Measurements from ENCODE around the gene TPSD1.

The TPSD1 gene

DNA sequence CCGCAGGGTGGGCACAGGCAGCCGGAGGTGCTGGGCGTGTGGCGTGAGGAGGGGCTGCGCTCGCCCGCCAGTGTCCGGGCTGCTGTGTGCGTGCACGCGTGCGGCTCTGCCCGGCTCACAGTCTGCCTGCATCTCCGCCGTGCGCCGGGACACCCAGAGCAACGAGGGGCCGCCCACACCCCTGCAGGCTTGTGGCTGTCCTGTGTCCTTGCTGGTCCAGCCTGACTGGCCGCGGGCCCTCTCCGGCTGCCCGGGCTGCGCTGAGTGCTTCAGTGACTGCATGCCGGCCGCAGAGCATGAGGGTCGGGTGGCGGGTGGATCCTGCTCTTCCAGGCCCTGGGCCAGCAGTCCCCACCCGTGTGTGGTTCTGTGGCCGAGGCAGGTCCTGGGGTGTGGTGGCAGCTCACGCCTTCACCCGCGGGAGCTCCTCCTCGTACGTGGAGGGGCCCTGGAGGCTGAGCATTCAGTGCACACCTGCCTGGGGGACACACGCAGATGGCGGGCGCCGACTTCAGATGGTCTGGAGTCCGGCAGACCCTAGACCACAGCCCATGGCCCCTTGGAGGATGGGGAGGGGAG lies 43.2 kb upstream of the TPSD1 start:
- no peak for TF ChIP-seq EZH2phosphoT487 (conservative IDR thresholded peaks at IDR 0.05; ENCODE audit: low read length)
- TF ChIP-seq, protein P1, sequence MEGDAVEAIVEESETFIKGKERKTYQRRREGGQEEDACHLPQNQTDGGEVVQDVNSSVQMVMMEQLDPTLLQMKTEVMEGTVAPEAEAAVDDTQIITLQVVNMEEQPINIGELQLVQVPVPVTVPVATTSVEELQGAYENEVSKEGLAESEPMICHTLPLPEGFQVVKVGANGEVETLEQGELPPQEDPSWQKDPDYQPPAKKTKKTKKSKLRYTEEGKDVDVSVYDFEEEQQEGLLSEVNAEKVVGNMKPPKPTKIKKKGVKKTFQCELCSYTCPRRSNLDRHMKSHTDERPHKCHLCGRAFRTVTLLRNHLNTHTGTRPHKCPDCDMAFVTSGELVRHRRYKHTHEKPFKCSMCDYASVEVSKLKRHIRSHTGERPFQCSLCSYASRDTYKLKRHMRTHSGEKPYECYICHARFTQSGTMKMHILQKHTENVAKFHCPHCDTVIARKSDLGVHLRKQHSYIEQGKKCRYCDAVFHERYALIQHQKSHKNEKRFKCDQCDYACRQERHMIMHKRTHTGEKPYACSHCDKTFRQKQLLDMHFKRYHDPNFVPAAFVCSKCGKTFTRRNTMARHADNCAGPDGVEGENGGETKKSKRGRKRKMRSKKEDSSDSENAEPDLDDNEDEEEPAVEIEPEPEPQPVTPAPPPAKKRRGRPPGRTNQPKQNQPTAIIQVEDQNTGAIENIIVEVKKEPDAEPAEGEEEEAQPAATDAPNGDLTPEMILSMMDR (IDR thresholded peaks at IDR 0.05; ENCODE audit: insufficient read depth, low read length, poor library complexity, severe bottlenecking) = no peak
- Histone ChIP-seq H3K9me3 (ENCODE audit: insufficient read depth, low read length) (no peaks in the 10 kb centered on the region), H3K4me3 (ENCODE audit: insufficient read depth, low read length, poor library complexity, severe bottlenecking) (no peak overlapping the region), H3K27ac (ENCODE audit: low read depth, low read length) (no peak overlapping the region), H2AFZ (ENCODE audit: low read depth, low read length, severe bottlenecking) (no peak overlapping the region), H3K9me2 (replicated peaks; ENCODE audit: insufficient read depth, low read length) (no peaks in the 10 kb centered on the region), H4K20me1 (ENCODE audit: low read depth, low read length) (no peaks in the 10 kb centered on the region), H3K4me2 (ENCODE audit: low read depth, low read length, poor library complexity, severe bottlenecking) (no peak overlapping the region), H3K36me3 (ENCODE audit: low read length) (no peaks in the 10 kb centered on the region), H3K79me2 (ENCODE audit: insufficient read depth, low read length) (no peaks in the 10 kb centered on the region), H3K9ac (ENCODE audit: low read length) (no peak overlapping the region), H3K27me3 (ENCODE audit: low read length) (no peaks in the 10 kb centered on the region), H3F3A (ENCODE audit: insufficient read depth) (no peaks in the 10 kb centered on the region)

DNA sequence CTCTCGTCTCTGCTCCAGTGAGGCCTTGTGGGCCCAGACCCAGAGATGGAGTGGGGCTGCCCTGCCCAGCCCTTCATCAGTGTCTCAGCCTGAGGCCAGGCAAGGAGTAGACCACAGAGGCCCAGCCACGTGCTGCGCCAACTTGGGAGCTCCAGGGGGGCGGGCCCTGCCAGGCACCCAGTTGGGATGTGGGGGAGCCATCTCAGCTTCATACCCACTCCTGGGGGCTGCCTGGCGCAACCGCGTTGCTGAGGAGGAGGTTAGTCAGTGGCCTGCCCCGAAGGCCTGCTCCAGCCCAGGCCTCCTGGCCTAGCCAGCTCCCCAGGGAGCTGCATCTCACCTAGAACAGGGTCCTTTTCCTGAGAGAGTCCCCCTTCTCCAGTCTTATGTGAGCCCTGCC lies 42.6 kb upstream of the TPSD1 start:
- H3K4me2 ChIP-seq (ENCODE audit: low read depth, low read length, poor library complexity, severe bottlenecking) = no peak overlapping the region
- H3F3A ChIP-seq (ENCODE audit: insufficient read depth) = no peaks in the 10 kb centered on the region
- H3K79me2 ChIP-seq (ENCODE audit: insufficient read depth, low read length) = no peaks in the 10 kb centered on the region
- H3K9ac ChIP-seq (ENCODE audit: low read length) = no peak overlapping the region
- H3K27ac ChIP-seq (ENCODE audit: low read depth, low read length) = no peak overlapping the region
- no peaks in the 10 kb centered on the region for H3K9me2 ChIP-seq (replicated peaks; ENCODE audit: insufficient read depth, low read length)
- H4K20me1 ChIP-seq (ENCODE audit: low read depth, low read length) = no peaks in the 10 kb centered on the region
- H3K9me3 ChIP-seq (ENCODE audit: insufficient read depth, low read length) = no peaks in the 10 kb centered on the region
- TF ChIP-seq EZH2phosphoT487 (conservative IDR thresholded peaks at IDR 0.05; ENCODE audit: low read length) = no peak
- TF ChIP-seq, protein P1 (IDR thresholded peaks at IDR 0.05; ENCODE audit: insufficient read depth, low read length, poor library complexity, severe bottlenecking) = no peak
- no peaks in the 10 kb centered on the region for H3K27me3 ChIP-seq (ENCODE audit: low read length)
- no peaks in the 10 kb centered on the region for H3K36me3 ChIP-seq (ENCODE audit: low read length)
- H2AFZ ChIP-seq (ENCODE audit: low read depth, low read length, severe bottlenecking) = no peak overlapping the region
- H3K4me3 ChIP-seq (ENCODE audit: insufficient read depth, low read length, poor library complexity, severe bottlenecking) = no peak overlapping the region

DNA sequence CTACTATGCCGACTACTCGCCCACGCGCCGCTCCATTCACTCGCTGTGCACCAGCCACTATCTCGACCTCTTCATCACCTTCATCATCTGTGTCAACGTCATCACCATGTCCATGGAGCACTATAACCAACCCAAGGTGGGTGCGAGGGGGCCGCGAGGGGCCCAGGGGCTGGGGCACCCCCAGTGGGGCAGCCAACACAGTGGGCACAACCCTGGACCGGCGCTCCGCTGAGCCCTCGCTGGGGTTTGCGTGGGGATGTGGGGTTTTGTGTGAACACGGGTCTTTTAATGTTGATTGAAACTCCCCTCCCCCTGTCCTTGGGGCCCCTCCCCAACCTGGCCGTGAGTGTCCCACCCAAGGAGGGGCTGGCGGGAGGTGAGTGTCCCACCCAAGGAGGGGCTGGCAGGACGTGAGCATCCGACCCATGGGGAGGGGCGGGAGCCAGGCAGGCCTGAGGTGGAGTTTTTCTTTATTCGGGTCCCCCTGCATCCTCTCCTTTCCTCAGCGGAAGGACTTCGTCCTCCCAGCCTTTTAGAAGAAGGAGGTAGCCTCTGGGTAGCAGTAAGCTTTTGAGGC lies 42.0 kb upstream of the TPSD1 start:
- no peaks in the 10 kb centered on the region for H3K79me2 ChIP-seq (ENCODE audit: insufficient read depth, low read length)
- no peak overlapping the region for H3K4me3 ChIP-seq (ENCODE audit: insufficient read depth, low read length, poor library complexity, severe bottlenecking)
- no peaks in the 10 kb centered on the region for H3K36me3 ChIP-seq (ENCODE audit: low read length)
- no peaks in the 10 kb centered on the region for H3K27me3 ChIP-seq (ENCODE audit: low read length)
- no peak overlapping the region for H2AFZ ChIP-seq (ENCODE audit: low read depth, low read length, severe bottlenecking)
- H4K20me1 ChIP-seq (ENCODE audit: low read depth, low read length) = no peaks in the 10 kb centered on the region
- H3K9ac ChIP-seq (ENCODE audit: low read length) = no peak overlapping the region
- no peaks in the 10 kb centered on the region for H3K9me2 ChIP-seq (replicated peaks; ENCODE audit: insufficient read depth, low read length)
- no peaks in the 10 kb centered on the region for H3F3A ChIP-seq (ENCODE audit: insufficient read depth)
- H3K27ac ChIP-seq (ENCODE audit: low read depth, low read length) = no peak overlapping the region
- H3K4me2 ChIP-seq (ENCODE audit: low read depth, low read length, poor library complexity, severe bottlenecking) = no peak overlapping the region
- no peaks in the 10 kb centered on the region for H3K9me3 ChIP-seq (ENCODE audit: insufficient read depth, low read length)
- TF ChIP-seq, protein P1 (IDR thresholded peaks at IDR 0.05; ENCODE audit: insufficient read depth, low read length, poor library complexity, severe bottlenecking) = no peak
- no peak for TF ChIP-seq EZH2phosphoT487 (conservative IDR thresholded peaks at IDR 0.05; ENCODE audit: low read length)

Measured in SU-DHL-6 (cell line).